ENCODE results near the gene CDH26. TPM values are rescaled to one million over a fixed set of nuclear protein-coding genes. Genes with fewer than 3 reads are reported as not detected.

CDH26 gene
- total and polyA plus RNA-seq, 4 donors, result 0.99 to 5.0 (median 1.5) TPM

DNA sequence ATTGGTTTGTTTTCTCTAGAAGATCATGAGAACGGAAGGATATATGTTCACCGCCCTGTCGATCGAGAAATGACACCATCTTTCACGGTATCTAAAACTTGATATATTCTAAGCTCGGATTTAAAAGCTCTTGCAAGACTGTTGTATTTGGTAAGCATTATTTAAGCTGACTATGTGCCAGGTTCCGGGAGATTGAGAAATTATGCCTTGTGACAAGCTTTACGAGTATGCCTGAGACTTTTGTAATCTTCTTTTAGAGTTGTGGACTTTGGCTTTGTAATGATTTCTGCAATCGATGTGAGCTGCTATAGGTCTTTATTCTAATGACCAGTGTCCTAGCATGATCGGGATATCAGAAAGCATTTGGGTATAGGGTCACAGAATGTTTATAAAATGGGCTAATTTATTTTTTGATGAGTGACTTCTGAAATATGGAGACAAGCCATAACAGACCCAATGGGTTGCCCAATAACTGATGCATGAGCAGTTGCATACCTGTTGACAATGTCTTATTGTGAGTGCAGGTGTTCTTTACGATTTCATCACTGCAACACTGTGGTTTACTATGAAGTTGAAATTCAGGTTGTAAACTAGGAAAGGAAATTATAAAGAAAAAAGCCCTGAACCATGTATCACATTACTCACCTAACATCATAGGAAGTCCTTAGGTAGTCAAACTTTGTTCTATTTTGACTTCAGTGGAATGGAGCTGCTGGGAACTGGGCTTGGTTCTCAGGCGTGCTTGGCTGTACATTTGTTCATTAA, 14.0 kb downstream of the CDH26 start:
- DNase-seq (ENCODE audit: low read depth in 4 of 6, low spot score in 6 of 6), result no peak
- over 99% methylated on average over 8 of the region's 12 CpGs for WGBS (ENCODE audit: insufficient coverage)
- H3K27me3 ChIP-seq (ENCODE audit: control insufficient read depth, insufficient read depth, low read length), result no peaks in the 10 kb centered on the region
- H3K9me3 ChIP-seq (ENCODE audit: control insufficient read depth, insufficient read depth, low read length), result no peaks in the 10 kb centered on the region
- H3K36me3 ChIP-seq (ENCODE audit: control insufficient read depth, insufficient read depth, low read length), result no peaks in the 10 kb centered on the region
- no peak overlapping the region for H3K4me3 ChIP-seq (ENCODE audit: low read depth, low read length)
- H3K4me1 ChIP-seq (ENCODE audit: control insufficient read depth, insufficient read depth, low read length), result peaks cover 9% of the 10 kb centered on the region
- no peak overlapping the region for H3K27ac ChIP-seq (ENCODE audit: low read depth, low read length)

DNA sequence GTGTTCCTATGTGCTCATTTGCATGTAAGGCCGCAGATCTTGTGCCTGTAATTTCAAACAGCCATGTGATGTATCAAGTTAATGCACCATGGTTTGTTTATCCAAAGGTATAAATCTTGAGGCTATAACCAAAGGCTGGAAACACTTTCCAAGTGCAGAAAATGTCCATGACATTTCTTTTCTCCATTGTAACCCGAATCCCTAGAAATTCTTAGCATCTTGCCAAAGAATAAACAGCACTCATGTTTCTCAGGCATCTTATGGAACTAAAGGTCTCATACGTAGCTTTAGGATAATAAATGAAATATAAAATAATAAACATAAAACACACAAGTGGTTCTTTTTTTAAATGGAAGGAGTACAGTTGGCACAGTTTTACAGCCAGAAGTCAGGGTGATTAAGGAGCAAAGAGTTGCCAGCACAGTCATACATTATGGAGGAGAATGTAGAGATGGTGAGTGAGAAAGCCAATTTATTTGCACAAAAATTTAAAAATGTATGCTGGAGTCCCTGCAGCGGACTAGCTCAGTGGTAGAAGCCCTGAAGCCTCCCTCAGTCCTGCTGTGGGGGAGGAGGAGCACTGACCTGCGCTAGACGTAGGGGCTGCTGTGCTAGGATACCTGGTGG, 18.0 kb downstream of the CDH26 start:
- 67% methylated on average over 3 of the region's 6 CpGs for WGBS (ENCODE audit: insufficient coverage)
- Histone ChIP-seq H3K27me3 (ENCODE audit: control insufficient read depth, insufficient read depth, low read length) (no peaks in the 10 kb centered on the region), H3K36me3 (ENCODE audit: control insufficient read depth, insufficient read depth, low read length) (no peaks in the 10 kb centered on the region), H3K27ac (ENCODE audit: low read depth, low read length) (peak overlapping the region; percentile 50), H3K4me3 (ENCODE audit: low read depth, low read length) (no peak overlapping the region), H3K9me3 (ENCODE audit: control insufficient read depth, insufficient read depth, low read length) (no peaks in the 10 kb centered on the region), H3K4me1 (ENCODE audit: control insufficient read depth, insufficient read depth, low read length) (peaks cover 9% of the 10 kb centered on the region)
- peak in 3 of 6 donors; percentile 11 to 70 (median 66) for DNase-seq (ENCODE audit: low read depth in 4 of 6, low spot score in 6 of 6)

DNA sequence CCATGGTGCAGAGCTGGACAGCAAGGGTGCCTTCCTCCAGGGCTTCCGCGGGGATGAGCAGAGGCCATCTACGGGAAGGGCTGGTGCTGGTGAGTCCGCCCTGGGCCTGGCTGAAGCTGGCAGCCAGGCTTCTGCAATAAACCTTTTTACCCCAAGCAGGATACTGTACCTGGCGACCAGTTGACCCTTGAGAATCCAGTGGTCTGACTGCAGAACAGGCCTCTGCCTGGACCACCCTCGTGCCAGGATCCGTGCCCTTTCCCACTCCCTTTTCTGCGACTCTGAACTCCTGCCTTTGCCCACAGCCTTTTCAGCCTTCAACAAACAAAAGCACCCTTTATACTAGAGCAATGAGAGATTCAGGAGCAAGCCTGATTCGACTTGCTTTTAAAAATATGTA, 18.9 kb downstream of the CDH26 start:
- Histone ChIP-seq H3K27me3 (ENCODE audit: control insufficient read depth, insufficient read depth, low read length) (no peaks in the 10 kb centered on the region), H3K27ac (ENCODE audit: low read depth, low read length) (peak overlapping the region; percentile 50), H3K36me3 (ENCODE audit: control insufficient read depth, insufficient read depth, low read length) (no peaks in the 10 kb centered on the region), H3K4me3 (ENCODE audit: low read depth, low read length) (no peak overlapping the region), H3K4me1 (ENCODE audit: control insufficient read depth, insufficient read depth, low read length) (peaks cover 9% of the 10 kb centered on the region), H3K9me3 (ENCODE audit: control insufficient read depth, insufficient read depth, low read length) (no peaks in the 10 kb centered on the region)
- no peak for DNase-seq (ENCODE audit: low read depth in 4 of 6, low spot score in 6 of 6)
- 72% methylated on average over 7 of the region's 9 CpGs for WGBS (ENCODE audit: insufficient coverage)

DNA sequence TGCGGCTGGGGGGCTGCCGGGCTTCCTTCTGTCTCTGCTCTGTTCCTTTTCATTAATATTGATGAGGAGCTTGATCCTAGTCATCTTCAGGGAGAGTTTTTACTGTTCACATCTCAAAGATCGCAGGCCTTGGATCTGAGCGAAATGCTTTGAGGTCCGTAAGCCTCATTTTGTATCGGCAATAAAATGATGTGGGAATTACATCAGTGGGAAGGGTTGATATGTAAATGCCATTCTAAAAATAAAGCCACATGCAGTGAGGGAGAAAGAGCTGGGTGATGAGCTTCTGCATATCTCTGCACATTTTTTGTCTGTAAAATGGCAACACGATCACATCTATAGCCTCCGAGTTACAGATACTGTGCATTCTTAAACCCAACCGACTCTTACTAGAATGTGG, 24.9 kb downstream of the CDH26 start:
- Histone ChIP-seq H3K9me3 (ENCODE audit: control insufficient read depth, insufficient read depth, low read length) (no peaks in the 10 kb centered on the region), H3K27ac (ENCODE audit: low read depth, low read length) (no peak overlapping the region), H3K4me1 (ENCODE audit: control insufficient read depth, insufficient read depth, low read length) (no peaks in the 10 kb centered on the region), H3K27me3 (ENCODE audit: control insufficient read depth, insufficient read depth, low read length) (no peaks in the 10 kb centered on the region), H3K36me3 (ENCODE audit: control insufficient read depth, insufficient read depth, low read length) (no peaks in the 10 kb centered on the region), H3K4me3 (ENCODE audit: low read depth, low read length) (no peak overlapping the region)
- peak in 1 of 6 donors; percentile 68 for DNase-seq (ENCODE audit: low read depth in 4 of 6, low spot score in 6 of 6)
- WGBS (ENCODE audit: insufficient coverage), result 82% methylated on average over 4 of the region's 9 CpGs

DNA sequence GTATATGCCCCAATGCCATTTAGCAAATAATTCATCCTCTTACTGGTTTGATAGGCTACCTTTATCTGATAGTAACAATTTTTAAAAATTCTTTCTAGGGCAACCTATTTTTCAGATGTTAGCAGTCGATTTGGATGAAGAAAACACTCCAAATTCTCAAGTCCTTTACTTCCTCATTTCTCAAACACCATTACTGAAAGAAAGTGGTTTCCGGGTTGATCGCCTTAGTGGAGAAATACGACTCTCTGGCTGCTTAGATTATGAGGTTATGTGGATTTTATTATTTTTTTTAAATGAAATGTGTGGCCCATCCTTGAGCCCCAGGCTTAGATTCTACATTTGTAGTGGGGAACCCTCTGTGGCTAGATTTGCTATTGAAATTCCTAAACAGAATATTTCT, 26.3 kb downstream of the CDH26 start:
- Histone ChIP-seq H3K4me1 (ENCODE audit: control insufficient read depth, insufficient read depth, low read length) (no peaks in the 10 kb centered on the region), H3K4me3 (ENCODE audit: low read depth, low read length) (no peak overlapping the region), H3K9me3 (ENCODE audit: control insufficient read depth, insufficient read depth, low read length) (no peaks in the 10 kb centered on the region), H3K27me3 (ENCODE audit: control insufficient read depth, insufficient read depth, low read length) (no peaks in the 10 kb centered on the region), H3K27ac (ENCODE audit: low read depth, low read length) (no peak overlapping the region), H3K36me3 (ENCODE audit: control insufficient read depth, insufficient read depth, low read length) (no peaks in the 10 kb centered on the region)
- no peak for DNase-seq (ENCODE audit: low read depth in 4 of 6, low spot score in 6 of 6)
- no CpG with 5 or more reads among the region's 4 CpGs for WGBS (ENCODE audit: insufficient coverage)

DNA sequence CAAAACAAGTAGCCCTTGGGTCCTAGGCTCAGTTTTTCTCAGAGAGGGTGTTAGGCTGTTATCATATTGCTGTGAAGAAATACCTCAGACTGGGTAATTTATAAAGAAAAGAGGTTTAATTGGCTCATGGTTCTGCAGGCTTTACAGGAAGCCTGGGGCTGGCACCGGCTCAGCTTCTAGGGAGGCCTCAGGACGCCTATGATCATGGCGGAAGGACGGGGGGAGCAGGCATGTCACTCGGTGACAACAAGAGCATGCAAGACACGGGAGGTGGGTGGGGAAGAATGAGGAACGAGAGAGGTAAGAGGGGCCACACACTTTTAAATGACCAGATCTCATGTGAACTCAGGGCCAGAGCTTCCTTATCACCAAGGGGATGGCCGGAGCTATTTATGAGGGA, 26.9 kb downstream of the CDH26 start:
- Histone ChIP-seq H3K9me3 (ENCODE audit: control insufficient read depth, insufficient read depth, low read length) (no peaks in the 10 kb centered on the region), H3K27me3 (ENCODE audit: control insufficient read depth, insufficient read depth, low read length) (no peaks in the 10 kb centered on the region), H3K4me1 (ENCODE audit: control insufficient read depth, insufficient read depth, low read length) (no peaks in the 10 kb centered on the region), H3K4me3 (ENCODE audit: low read depth, low read length) (no peak overlapping the region), H3K27ac (ENCODE audit: low read depth, low read length) (no peak overlapping the region), H3K36me3 (ENCODE audit: control insufficient read depth, insufficient read depth, low read length) (no peaks in the 10 kb centered on the region)
- 94% methylated on average over 3 of the region's 8 CpGs for WGBS (ENCODE audit: insufficient coverage)
- no peak for DNase-seq (ENCODE audit: low read depth in 4 of 6, low spot score in 6 of 6)

DNA sequence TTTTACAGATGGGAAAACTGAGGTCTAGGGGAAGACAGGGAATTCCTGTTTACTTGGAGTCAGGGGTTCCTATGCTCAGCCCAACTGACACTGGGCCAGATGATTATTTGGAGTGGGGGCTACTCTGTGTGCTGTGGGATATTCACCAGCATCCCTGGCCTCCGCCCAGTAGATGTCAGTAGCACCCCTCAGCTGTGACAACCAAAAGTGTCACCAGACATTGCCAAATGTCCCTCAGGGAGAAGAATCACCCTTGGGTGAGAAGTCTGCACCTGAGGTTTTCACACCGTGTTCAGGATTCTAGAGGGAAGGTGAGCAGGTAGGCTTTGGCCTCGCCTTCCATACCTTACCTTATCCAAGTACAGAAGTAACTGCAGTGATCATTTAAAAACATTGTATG, 27.6 kb downstream of the CDH26 start:
- Histone ChIP-seq H3K36me3 (ENCODE audit: control insufficient read depth, insufficient read depth, low read length) (no peaks in the 10 kb centered on the region), H3K4me3 (ENCODE audit: low read depth, low read length) (no peak overlapping the region), H3K27me3 (ENCODE audit: control insufficient read depth, insufficient read depth, low read length) (no peaks in the 10 kb centered on the region), H3K4me1 (ENCODE audit: control insufficient read depth, insufficient read depth, low read length) (no peaks in the 10 kb centered on the region), H3K9me3 (ENCODE audit: control insufficient read depth, insufficient read depth, low read length) (no peaks in the 10 kb centered on the region), H3K27ac (ENCODE audit: low read depth, low read length) (no peak overlapping the region)
- no CpG with 5 or more reads among the region's 3 CpGs for WGBS (ENCODE audit: insufficient coverage)
- DNase-seq (ENCODE audit: low read depth in 4 of 6, low spot score in 6 of 6), result no peak

DNA sequence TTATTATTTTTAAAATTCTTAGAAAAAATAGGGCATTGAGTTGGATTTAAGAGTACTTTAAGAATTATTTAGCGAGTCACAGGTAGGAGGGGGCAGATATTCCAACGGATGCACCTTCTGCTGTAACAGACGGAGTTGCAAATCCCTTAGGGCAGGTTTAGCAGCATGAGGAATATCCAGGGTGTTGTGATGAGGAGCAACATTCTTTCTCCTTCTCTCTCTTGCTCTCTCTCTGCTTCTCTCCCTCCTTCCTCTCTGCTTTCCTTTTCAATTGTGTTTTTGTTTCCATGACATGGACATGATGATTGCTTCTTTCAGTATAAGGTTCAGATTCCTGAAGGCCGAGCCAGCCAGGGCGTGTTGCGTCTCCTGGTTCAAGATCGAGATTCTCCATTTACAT, 28.9 kb downstream of the CDH26 start:
- Histone ChIP-seq H3K9me3 (ENCODE audit: control insufficient read depth, insufficient read depth, low read length) (no peaks in the 10 kb centered on the region), H3K36me3 (ENCODE audit: control insufficient read depth, insufficient read depth, low read length) (no peaks in the 10 kb centered on the region), H3K4me1 (ENCODE audit: control insufficient read depth, insufficient read depth, low read length) (no peaks in the 10 kb centered on the region), H3K4me3 (ENCODE audit: low read depth, low read length) (no peak overlapping the region), H3K27me3 (ENCODE audit: control insufficient read depth, insufficient read depth, low read length) (no peaks in the 10 kb centered on the region), H3K27ac (ENCODE audit: low read depth, low read length) (no peak overlapping the region)
- 100% methylated on average over 3 of the region's 7 CpGs for WGBS (ENCODE audit: insufficient coverage)
- DNase-seq (ENCODE audit: low read depth in 4 of 6, low spot score in 6 of 6), result no peak

DNA sequence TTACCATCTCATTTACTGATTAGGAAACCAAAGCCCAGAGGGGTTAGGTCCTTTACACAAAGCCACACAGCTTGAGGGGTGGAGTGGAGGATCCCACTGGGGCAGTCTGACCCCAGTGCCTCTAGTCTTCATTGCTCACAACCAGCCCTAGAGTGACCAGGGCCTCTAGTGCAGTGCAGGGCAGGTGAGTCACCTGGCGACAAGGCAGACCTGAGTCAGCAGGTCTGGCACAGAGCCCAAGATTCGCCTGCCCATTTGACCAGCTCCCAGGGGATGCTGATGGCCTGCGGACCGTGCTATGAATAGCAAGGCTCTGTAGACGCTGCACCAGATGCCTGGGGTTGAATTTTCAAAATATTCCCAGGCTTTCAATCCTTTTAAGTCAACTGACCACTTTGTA, 29.9 kb downstream of the CDH26 start:
- 75% methylated on average over 4 of the region's 5 CpGs for WGBS (ENCODE audit: insufficient coverage)
- no peaks in the 10 kb centered on the region for H3K27me3 ChIP-seq (ENCODE audit: control insufficient read depth, insufficient read depth, low read length)
- no peak overlapping the region for H3K4me3 ChIP-seq (ENCODE audit: low read depth, low read length)
- no peaks in the 10 kb centered on the region for H3K9me3 ChIP-seq (ENCODE audit: control insufficient read depth, insufficient read depth, low read length)
- no peaks in the 10 kb centered on the region for H3K36me3 ChIP-seq (ENCODE audit: control insufficient read depth, insufficient read depth, low read length)
- H3K4me1 ChIP-seq (ENCODE audit: control insufficient read depth, insufficient read depth, low read length), result no peaks in the 10 kb centered on the region
- no peak overlapping the region for H3K27ac ChIP-seq (ENCODE audit: low read depth, low read length)
- DNase-seq (ENCODE audit: low read depth in 4 of 6, low spot score in 6 of 6), result no peak

DNA sequence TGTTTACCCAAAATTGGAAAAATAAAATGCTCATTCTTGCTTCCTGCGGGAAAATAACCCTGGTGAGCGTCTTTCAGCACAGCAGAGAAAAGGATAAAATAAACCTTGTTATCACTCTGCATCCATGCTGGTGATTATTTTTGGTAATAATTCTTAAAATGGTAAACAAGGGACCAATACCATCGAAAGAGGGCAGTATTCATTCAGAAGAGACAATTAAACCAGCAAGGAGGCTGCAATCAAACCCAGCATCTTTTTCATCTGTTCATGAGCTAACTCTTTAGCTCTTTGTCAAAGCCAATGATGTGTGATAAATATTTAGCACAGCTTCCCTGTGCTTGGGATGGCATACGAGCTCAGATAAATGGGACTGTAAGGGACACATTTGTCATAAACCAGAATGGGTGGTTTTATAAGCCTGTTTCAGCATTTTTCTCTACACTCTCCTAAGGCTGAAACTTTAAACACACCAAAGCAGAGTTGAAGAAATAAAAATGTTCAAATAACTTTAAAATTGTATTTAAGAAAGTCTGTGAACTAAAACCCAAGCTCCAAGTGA, 34.4 kb downstream of the CDH26 start:
- Histone ChIP-seq H3K27me3 (ENCODE audit: control insufficient read depth, insufficient read depth, low read length) (no peaks in the 10 kb centered on the region), H3K27ac (ENCODE audit: low read depth, low read length) (no peak overlapping the region), H3K4me1 (ENCODE audit: control insufficient read depth, insufficient read depth, low read length) (no peaks in the 10 kb centered on the region), H3K36me3 (ENCODE audit: control insufficient read depth, insufficient read depth, low read length) (no peaks in the 10 kb centered on the region), H3K4me3 (ENCODE audit: low read depth, low read length) (no peak overlapping the region), H3K9me3 (ENCODE audit: control insufficient read depth, insufficient read depth, low read length) (no peaks in the 10 kb centered on the region)
- peak in 3 of 6 donors; percentile 19 to 94 (median 40) for DNase-seq (ENCODE audit: low read depth in 4 of 6, low spot score in 6 of 6)
- WGBS (ENCODE audit: insufficient coverage), result 50% methylated on average over 2 of the region's 4 CpGs

Measured in spinal cord (tissue), 10 donors.